ENCODE measurements around the gene CRELD2.

GRCh38 chr22:49951986-49952896 lies 33.8 kb downstream of the CRELD2 start:
- no peak for TF ChIP-seq POLR2AphosphoS5 (IDR thresholded peaks at IDR 0.05; ENCODE audit: low read depth, low read length)
- TF ChIP-seq SIN3A (IDR thresholded peaks at IDR 0.05; ENCODE audit: borderline replicate concordance, insufficient read depth, low read length) = no peak
- no peak for TF ChIP-seq TAF1 (IDR thresholded peaks at IDR 0.05; ENCODE audit: borderline replicate concordance, insufficient read depth, low read length)
- no peak for TF ChIP-seq REST (IDR thresholded peaks at IDR 0.05; ENCODE audit: insufficient read depth in 1 of 2, low read depth in 2 of 2, low read length in 2 of 2)

Measured in PFSK-1 (cell line).